K562 (cell line): ENCODE data around the gene RPL14. TPM values are rescaled to one million over a fixed set of nuclear protein-coding genes. Genes with fewer than 3 reads are reported as not detected.

Source experiments
- ATAC-seq: fragments of 200-7000 bp; cut with Tn5 transposase; 3 replicates; pipeline ENCODE4 v1.9.1; 2020; ENCODE audit warnings: moderate library complexity
- BruUV-seq: library from RNA; stranded (reverse); fragments of 400-500 nt; replicated peaks from 2 replicates; lab custom pipeline; 2021; lab: Mats Ljungman, UMichigan
- CTCF ChIA-PET: fragments of 300-600 bp; formaldehyde crosslinking; extraction: SDS; loops from one replicate; lab custom pipeline; 2021; ENCODE audit warnings: low intra/inter-chr PET ratio; lab: Yijun Ruan, JAX
- POLR2A ChIA-PET: fragments of 300-600, 350-650 bp; sonication (Branson Sonifier 250); formaldehyde crosslinking; extraction: SDS; loops from one replicate; lab custom pipeline; 2021; ENCODE audit warnings: antibody characterized with exemption, inconsistent platforms; lab: Yijun Ruan, JAX
- DNase-seq, 4 experiments: peaks; one replicate each; pipeline versions ENCODE4 v3.0.0 to v3.0.0-alpha.2; 2011 to 2018; ENCODE audit warnings: low spot score in 3 of 4, mixed read lengths in 3 of 4; ENCODE audit errors: extremely low read depth in 1 of 4
- FAIRE-seq: peaks from 2 replicates; lab custom pipeline; 2011; peaks lifted over from hg19 to GRCh38; lab: Jason Lieb, UNC
- H2AFZ ChIP-seq: 2 replicates; pipeline ENCODE4 v1.6.0; 2011; ENCODE audit warnings: low read depth, low read length, control low read depth, inconsistent platforms
- H3K27ac ChIP-seq: fragments of 200-600 bp; 3 replicates; pipeline ENCODE4 v1.8.0; 2011; ENCODE audit warnings: low read depth, mild to moderate bottlenecking, control low read depth, inconsistent platforms, low read length, moderate library complexity, mixed read lengths; ENCODE audit errors: extremely low read depth
- H3K27me3 ChIP-seq, 2 experiments: fragments of 300-600 bp in 1 of 2; 2 replicates in 1 of 2; 3 replicates in 1 of 2; pipeline versions ENCODE4 v1.6.0 to v1.8.0; 2011; ENCODE audit warnings: inconsistent platforms in 2 of 2, low read length in 2 of 2, mild to moderate bottlenecking in 1 of 2, mixed read lengths in 1 of 2, moderate library complexity in 1 of 2; ENCODE audit not compliant: control insufficient read depth in 2 of 2, insufficient read depth in 2 of 2
- H3K36me3 ChIP-seq: fragments of 300-600 bp; 3 replicates; pipeline ENCODE4 v1.8.0; 2011; ENCODE audit warnings: mild to moderate bottlenecking, low read length, inconsistent platforms; ENCODE audit not compliant: control insufficient read depth, insufficient read depth
- H3K4me1 ChIP-seq, 2 experiments: fragments of 200-600 bp in 1 of 2; replicated peaks in 1 of 2; 2 replicates in 1 of 2; 3 replicates in 1 of 2; pipeline versions ENCODE4 v1.5.1 to v1.8.0; 2011; ENCODE audit warnings: inconsistent platforms in 2 of 2, low read length in 2 of 2, mild to moderate bottlenecking in 1 of 2, mixed read lengths in 1 of 2, moderate library complexity in 1 of 2; ENCODE audit not compliant: control insufficient read depth in 2 of 2, insufficient read depth in 2 of 2
- H3K4me2 ChIP-seq: 2 replicates; pipeline ENCODE4 v1.6.1; 2011; ENCODE audit warnings: low read length, control low read depth, inconsistent platforms, mixed read lengths; ENCODE audit not compliant: insufficient read depth
- H3K4me3 ChIP-seq: fragments of 200-600 bp; sonication (generic), shearing (Covaris generic); 2 replicates; pipeline ENCODE4 v1.5.1; 2016; ENCODE audit warnings: control low read depth, inconsistent platforms
- H3K79me2 ChIP-seq: fragments of 200-600 bp; 3 replicates; pipeline ENCODE4 v1.8.0; 2011; ENCODE audit warnings: low read length, inconsistent platforms; ENCODE audit not compliant: control insufficient read depth, insufficient read depth
- H3K9ac ChIP-seq, 2 experiments: 2 replicates each; pipeline versions ENCODE4 v1.6.0 to v1.6.1; 2011; ENCODE audit warnings: low read depth in 2 of 2, low read length in 2 of 2, control low read depth in 1 of 2, inconsistent platforms in 1 of 2, mild to moderate bottlenecking in 1 of 2, mixed read lengths in 1 of 2; ENCODE audit not compliant: insufficient read depth in 1 of 2
- H3K9me1 ChIP-seq: one replicate; pipeline ENCODE4 v1.6.0; 2011; ENCODE audit warnings: inconsistent platforms, mild to moderate bottlenecking, low read length, moderate library complexity; ENCODE audit not compliant: control insufficient read depth, insufficient read depth
- H3K9me3 ChIP-seq: replicated peaks from 2 replicates; pipeline ENCODE4 v1.5.1; 2011; ENCODE audit warnings: low read depth, low read length, inconsistent platforms; ENCODE audit not compliant: control insufficient read depth, insufficient read depth
- H4K20me1 ChIP-seq: replicated peaks from 2 replicates; pipeline ENCODE4 v1.6.1; 2011; ENCODE audit warnings: low read length, inconsistent platforms, mixed read lengths; ENCODE audit not compliant: control insufficient read depth, insufficient read depth
- CBX3 ChIP-seq, 2 experiments: IDR thresholded peaks; 1 replicate in 1 of 2; 2 replicates in 1 of 2; pipeline ENCODE4 v1.6.1; 2012; ENCODE audit warnings: inconsistent platforms in 2 of 2, low read length in 2 of 2, borderline replicate concordance in 1 of 2, control low read depth in 1 of 2
- CBX5 ChIP-seq: IDR thresholded peaks from 2 replicates; pipeline ENCODE4 v1.6.1; 2014; ENCODE audit warnings: low read depth, borderline replicate concordance
- CSDE1 ChIP-seq, 2 experiments: fragments of 450-650 bp; IDR thresholded peaks; 2 replicates each; pipeline ENCODE4 v1.6.1; 2016; ENCODE audit warnings: mild to moderate bottlenecking in 1 of 2
- CXXC5 ChIP-seq: fragments of 250-450 bp; sonication (Bioruptor Pico); IDR thresholded peaks from 2 replicates; pipeline ENCODE4 v1.8.0; 2022; ENCODE audit warnings: inconsistent platforms, mild to moderate bottlenecking, moderate library complexity
- HDAC1 ChIP-seq, 2 experiments: fragments of 450-650 bp; IDR thresholded peaks; 2 replicates each; pipeline ENCODE4 v1.6.1; 2016 to 2017; ENCODE audit warnings: inconsistent platforms in 1 of 2, mild to moderate bottlenecking in 1 of 2, moderate library complexity in 1 of 2
- MEF2A ChIP-seq: IDR thresholded peaks from 2 replicates; pipeline ENCODE4 v1.6.1; 2011; ENCODE audit warnings: low read depth, mild to moderate bottlenecking, low read length, moderate library complexity; ENCODE audit not compliant: control insufficient read depth
- POLR2H ChIP-seq: IDR thresholded peaks from 2 replicates; pipeline ENCODE4 v1.6.1; 2016; ENCODE audit warnings: missing genetic modification characterization, low read depth, mild to moderate bottlenecking, control low read depth, missing compliant biosample characterization, moderate library complexity
- TCF3 ChIP-seq: sonication (generic); formaldehyde crosslinking; IDR thresholded peaks from 2 replicates; pipeline ENCODE4 v1.4.0; 2020; ENCODE audit warnings: mild to moderate bottlenecking, missing genetic modification reagents
- TRIM28 ChIP-seq: fragments of 450-650 bp; IDR thresholded peaks from 2 replicates; pipeline ENCODE4 v1.6.1; 2017
- WGBS: fragments of 100-300 bp; shearing (Covaris generic); methylation state at CpG from one replicate; pipeline ENCODE4 v1.1.6; 2016; ENCODE audit warnings: low coverage, mixed read lengths; ENCODE audit not compliant: insufficient coverage; ENCODE audit errors: missing lambda C conversion rate; 5-methylcytosine and 5-hydroxymethylcytosine counted together
- in situ Hi-C: fragments of 300-500 bp; cut with MboI; formaldehyde crosslinking; loops from 4 replicates; pipeline ENCODE4 v1.15.0; 2018; ENCODE audit warnings: inconsistent platforms, mixed read lengths
- intact Hi-C: fragments of 100-400 bp; cut with micrococcal nuclease; formaldehyde crosslinking; loops from 2 replicates; pipeline ENCODE4 v1.14.2; 2022
- polyA plus RNA-seq, 8 experiments: library from polyadenylated mRNA; depleted of rRNA in 4 of 8; stranded (reverse) in 5 of 8; unstranded in 3 of 8; fragments of >200 nt; fragmentation: Nextera tagmentation in 2 of 8; fragmentation: Illumina TruSeq in 1 of 8; extraction: Ambion mirVana in 2 of 8; extraction: Trizol in 1 of 8; gene quantifications; 2 replicates each; pipeline versions ENCODE4 v1.2.1 to v1.2.3, GENCODE V29; 2011 to 2014; ENCODE audit warnings: inconsistent platforms in 1 of 8, missing spikeins in 1 of 8
- total RNA-seq, 7 experiments: library from RNA; depleted of rRNA in 6 of 7; stranded (reverse); fragments of >200 nt in 6 of 7; fragmentation: Illumina TruSeq in 2 of 7; extraction: Trizol in 2 of 7; gene quantifications; 2 replicates each; pipeline versions ENCODE4 v1.2.1 to v1.2.3, GENCODE V29; 2011 to 2021; ENCODE audit warnings: low replicate concordance in 1 of 7
- TF ChIP-seq, protein P1 (sequence below): fragments of 250-450 bp; sonication (Bioruptor Pico); IDR thresholded peaks from 2 replicates; pipeline ENCODE4 v1.4.0; 2020; ENCODE audit warnings: borderline replicate concordance
- TF ChIP-seq, protein P2 (sequence below): conservative IDR thresholded peaks from 2 replicates; pipeline ENCODE4 v1.6.1; 2011; ENCODE audit warnings: low read depth, mild to moderate bottlenecking, low read length; ENCODE audit not compliant: control insufficient read depth
- TF ChIP-seq, protein P3 (sequence below): fragments of 250-450 bp; sonication (Bioruptor Pico); IDR thresholded peaks from 2 replicates; pipeline ENCODE4 v1.4.0; 2020; ENCODE audit warnings: mild to moderate bottlenecking
- TF ChIP-seq, protein P4 (sequence below), 2 experiments: IDR thresholded peaks; 2 replicates each; pipeline ENCODE4 v1.6.1; 2012; ENCODE audit warnings: improper control_type of control experiment in 2 of 2, low read depth in 2 of 2, low read length in 2 of 2, borderline replicate concordance in 1 of 2
- TF ChIP-seq, protein P5 (sequence below): fragments of 250-450 bp; sonication (Bioruptor Pico); IDR thresholded peaks from 2 replicates; pipeline ENCODE4 v1.5.0; 2021

Gene RPL14
- total and polyA plus RNA-seq, 9 of the 15 experiments (the other 6 are each of a cell fraction or from before 2014, with no cell fraction given) = 851 to 4,649 (median 2,133) TPM

DNA sequence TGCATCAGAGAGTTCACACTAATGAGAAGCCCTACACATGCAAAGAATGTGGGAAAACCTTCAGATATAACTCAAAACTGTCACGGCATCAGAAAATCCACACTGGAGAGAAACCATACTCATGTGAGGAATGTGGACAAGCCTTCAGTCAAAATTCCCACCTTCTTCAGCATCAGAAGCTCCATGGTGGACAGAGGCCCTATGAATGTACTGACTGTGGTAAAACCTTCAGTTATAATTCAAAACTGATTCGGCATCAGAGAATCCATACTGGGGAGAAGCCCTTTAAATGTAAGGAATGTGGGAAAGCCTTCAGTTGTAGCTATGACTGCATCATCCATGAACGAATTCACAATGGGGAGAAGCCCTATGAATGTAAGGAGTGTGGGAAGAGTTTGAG is 30.0 kb downstream of the RPL14 start:
- intact Hi-C loops = no loop called here
- H4K20me1 ChIP-seq = no peaks in the 10 kb centered on the region
- no peak overlapping the region for H3K4me3 ChIP-seq
- H3K79me2 ChIP-seq = no peaks in the 10 kb centered on the region
- FAIRE-seq (no peak), DNase-seq (no peak), ATAC-seq (no peak)
- H3K36me3 ChIP-seq = peaks cover 40% of the 10 kb centered on the region
- whole genome bisulfite sequencing = 70% methylated on average over 3 of the region's 3 CpGs
- CTCF ChIA-PET = no interaction called here
- no peaks in the 10 kb centered on the region for H3K4me1 ChIP-seq
- in situ Hi-C loops = no loop called here
- no peaks in the 10 kb centered on the region for H3K9me1 ChIP-seq
- H2AFZ ChIP-seq = no peak overlapping the region
- POLR2A ChIA-PET = interaction anchor here (0.5 to 1.5 kb wide), 4 partner anchors 30 to 146 kb away, joined by 3 to 4 read pairs (median 3); partner anchors contain the start of genes RPL14 and ZNF621
- no TSS peak for BruUV-seq
- H3K9ac ChIP-seq = no peak overlapping the region
- H3K27me3 ChIP-seq = no peaks in the 10 kb centered on the region
- no peak overlapping the region for H3K27ac ChIP-seq
- no peak overlapping the region for H3K4me2 ChIP-seq
- H3K9me3 ChIP-seq = peaks cover 16% of the 10 kb centered on the region
- TF ChIP-seq HDAC1 (IDR thresholded peaks at IDR 0.05) (no peak), CBX5 (peak; percentile 11; the same call in 1 of the 2 replicates), POLR2H (tag) (no peak), TCF3 (no peak), CSDE1 (IDR thresholded peaks at IDR 0.05) (no peak), CBX3 (IDR thresholded peaks at IDR 0.05; ENCODE audit: borderline replicate concordance in 1 of 2, low read length in 2 of 2) (peak in 1 of 2 experiments; percentile 90; a peak in 2 of 3 replicates), MEF2A (no peak), TRIM28 (peak; percentile 97), CXXC5 (CRISPR knock-in tag) (no peak)
- TF ChIP-seq, protein P1, sequence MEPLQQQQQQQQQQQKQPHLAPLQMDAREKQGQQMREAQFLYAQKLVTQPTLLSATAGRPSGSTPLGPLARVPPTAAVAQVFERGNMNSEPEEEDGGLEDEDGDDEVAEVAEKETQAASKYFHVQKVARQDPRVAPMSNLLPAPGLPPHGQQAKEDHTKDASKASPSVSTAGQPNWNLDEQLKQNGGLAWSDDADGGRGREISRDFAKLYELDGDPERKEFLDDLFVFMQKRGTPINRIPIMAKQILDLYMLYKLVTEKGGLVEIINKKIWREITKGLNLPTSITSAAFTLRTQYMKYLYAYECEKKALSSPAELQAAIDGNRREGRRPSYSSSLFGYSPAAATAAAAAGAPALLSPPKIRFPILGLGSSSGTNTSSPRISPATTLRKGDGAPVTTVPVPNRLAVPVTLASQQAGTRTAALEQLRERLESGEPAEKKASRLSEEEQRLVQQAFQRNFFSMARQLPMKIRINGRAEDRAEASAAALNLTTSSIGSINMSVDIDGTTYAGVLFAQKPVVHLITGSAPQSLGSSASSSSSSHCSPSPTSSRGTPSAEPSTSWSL (CRISPR knock-in tag) = no peak
- TF ChIP-seq, protein P2, sequence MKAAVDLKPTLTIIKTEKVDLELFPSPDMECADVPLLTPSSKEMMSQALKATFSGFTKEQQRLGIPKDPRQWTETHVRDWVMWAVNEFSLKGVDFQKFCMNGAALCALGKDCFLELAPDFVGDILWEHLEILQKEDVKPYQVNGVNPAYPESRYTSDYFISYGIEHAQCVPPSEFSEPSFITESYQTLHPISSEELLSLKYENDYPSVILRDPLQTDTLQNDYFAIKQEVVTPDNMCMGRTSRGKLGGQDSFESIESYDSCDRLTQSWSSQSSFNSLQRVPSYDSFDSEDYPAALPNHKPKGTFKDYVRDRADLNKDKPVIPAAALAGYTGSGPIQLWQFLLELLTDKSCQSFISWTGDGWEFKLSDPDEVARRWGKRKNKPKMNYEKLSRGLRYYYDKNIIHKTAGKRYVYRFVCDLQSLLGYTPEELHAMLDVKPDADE = no peak
- TF ChIP-seq, protein P3, sequence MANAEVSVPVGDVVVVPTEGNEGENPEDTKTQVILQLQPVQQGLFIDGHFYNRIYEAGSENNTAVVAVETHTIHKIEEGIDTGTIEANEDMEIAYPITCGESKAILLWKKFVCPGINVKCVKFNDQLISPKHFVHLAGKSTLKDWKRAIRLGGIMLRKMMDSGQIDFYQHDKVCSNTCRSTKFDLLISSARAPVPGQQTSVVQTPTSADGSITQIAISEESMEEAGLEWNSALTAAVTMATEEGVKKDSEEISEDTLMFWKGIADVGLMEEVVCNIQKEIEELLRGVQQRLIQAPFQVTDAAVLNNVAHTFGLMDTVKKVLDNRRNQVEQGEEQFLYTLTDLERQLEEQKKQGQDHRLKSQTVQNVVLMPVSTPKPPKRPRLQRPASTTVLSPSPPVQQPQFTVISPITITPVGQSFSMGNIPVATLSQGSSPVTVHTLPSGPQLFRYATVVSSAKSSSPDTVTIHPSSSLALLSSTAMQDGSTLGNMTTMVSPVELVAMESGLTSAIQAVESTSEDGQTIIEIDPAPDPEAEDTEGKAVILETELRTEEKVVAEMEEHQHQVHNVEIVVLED (CRISPR knock-in tag) = no peak
- TF ChIP-seq, protein P4, sequence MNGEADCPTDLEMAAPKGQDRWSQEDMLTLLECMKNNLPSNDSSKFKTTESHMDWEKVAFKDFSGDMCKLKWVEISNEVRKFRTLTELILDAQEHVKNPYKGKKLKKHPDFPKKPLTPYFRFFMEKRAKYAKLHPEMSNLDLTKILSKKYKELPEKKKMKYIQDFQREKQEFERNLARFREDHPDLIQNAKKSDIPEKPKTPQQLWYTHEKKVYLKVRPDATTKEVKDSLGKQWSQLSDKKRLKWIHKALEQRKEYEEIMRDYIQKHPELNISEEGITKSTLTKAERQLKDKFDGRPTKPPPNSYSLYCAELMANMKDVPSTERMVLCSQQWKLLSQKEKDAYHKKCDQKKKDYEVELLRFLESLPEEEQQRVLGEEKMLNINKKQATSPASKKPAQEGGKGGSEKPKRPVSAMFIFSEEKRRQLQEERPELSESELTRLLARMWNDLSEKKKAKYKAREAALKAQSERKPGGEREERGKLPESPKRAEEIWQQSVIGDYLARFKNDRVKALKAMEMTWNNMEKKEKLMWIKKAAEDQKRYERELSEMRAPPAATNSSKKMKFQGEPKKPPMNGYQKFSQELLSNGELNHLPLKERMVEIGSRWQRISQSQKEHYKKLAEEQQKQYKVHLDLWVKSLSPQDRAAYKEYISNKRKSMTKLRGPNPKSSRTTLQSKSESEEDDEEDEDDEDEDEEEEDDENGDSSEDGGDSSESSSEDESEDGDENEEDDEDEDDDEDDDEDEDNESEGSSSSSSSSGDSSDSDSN (IDR thresholded peaks at IDR 0.05; ENCODE audit: borderline replicate concordance in 1 of 2, low read depth in 2 of 2, low read length in 2 of 2) = no peak
- TF ChIP-seq, protein P5, sequence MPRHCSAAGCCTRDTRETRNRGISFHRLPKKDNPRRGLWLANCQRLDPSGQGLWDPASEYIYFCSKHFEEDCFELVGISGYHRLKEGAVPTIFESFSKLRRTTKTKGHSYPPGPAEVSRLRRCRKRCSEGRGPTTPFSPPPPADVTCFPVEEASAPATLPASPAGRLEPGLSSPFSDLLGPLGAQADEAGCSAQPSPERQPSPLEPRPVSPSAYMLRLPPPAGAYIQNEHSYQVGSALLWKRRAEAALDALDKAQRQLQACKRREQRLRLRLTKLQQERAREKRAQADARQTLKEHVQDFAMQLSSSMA (CRISPR knock-in tag) = no peak
